H1 (cell line): Measurements from ENCODE around the gene RNF38. TPM values are rescaled to one million over a fixed set of nuclear protein-coding genes. Genes with fewer than 3 reads are reported as not detected.

Experiments used
- CTCF ChIA-PET: fragments of 300-600 bp; sonication (Branson Sonifier 250); formaldehyde crosslinking; loops from one replicate; lab custom pipeline; 2021; ENCODE audit not compliant: partially characterized antibody; lab: Charles Lee
- POLR2A ChIA-PET: fragments of 300-600 bp; sonication (Branson Sonifier 250); formaldehyde crosslinking; loops from one replicate; lab custom pipeline; 2021; ENCODE audit warnings: inconsistent platforms; ENCODE audit not compliant: partially characterized antibody; lab: Charles Lee
- DNase-seq, 2 experiments: peaks; one replicate each; pipeline versions ENCODE4 v3.0.0 to v3.0.0-alpha.2; 2010 to 2022; ENCODE audit warnings: low spot score in 2 of 2, low read depth in 1 of 2, mixed read lengths in 1 of 2
- FAIRE-seq: peaks from 2 replicates; lab custom pipeline; 2011; peaks lifted over from hg19 to GRCh38; lab: Jason Lieb, UNC
- H2AFZ ChIP-seq: 2 replicates; pipeline ENCODE4 v1.8.1; 2012; ENCODE audit warnings: low read length, inconsistent platforms
- H2AK5ac ChIP-seq: 2 replicates; pipeline ENCODE4 v1.6.1; 2013; ENCODE audit warnings: low read depth, low read length
- H2BK120ac ChIP-seq: replicated peaks from 2 replicates; pipeline ENCODE3; 2013; ENCODE audit warnings: low read depth, low read length, inconsistent platforms
- H2BK12ac ChIP-seq: 2 replicates; pipeline ENCODE4 v1.6.1; 2013; ENCODE audit warnings: low read depth, low read length
- H2BK15ac ChIP-seq: 2 replicates; pipeline ENCODE4 v1.6.1; 2013; ENCODE audit warnings: low read length
- H2BK20ac ChIP-seq: 2 replicates; pipeline ENCODE4 v1.6.1; 2013; ENCODE audit warnings: low read length
- H2BK5ac ChIP-seq: 2 replicates; pipeline ENCODE4 v1.6.1; 2013; ENCODE audit warnings: low read depth, low read length
- H3K14ac ChIP-seq: 2 replicates; pipeline ENCODE4 v1.6.1; 2013; ENCODE audit warnings: inconsistent platforms; ENCODE audit not compliant: insufficient read length
- H3K18ac ChIP-seq: 2 replicates; pipeline ENCODE4 v1.6.1; 2013; ENCODE audit warnings: low read length; ENCODE audit errors: extremely low read depth
- H3K23ac ChIP-seq: 2 replicates; pipeline ENCODE4 v1.6.1; 2013; ENCODE audit warnings: inconsistent platforms; ENCODE audit not compliant: insufficient read length
- H3K23me2 ChIP-seq: 2 replicates; pipeline ENCODE4 v1.6.1; 2013; ENCODE audit warnings: low read depth, low read length
- H3K27ac ChIP-seq: 2 replicates; pipeline ENCODE4 v1.6.1; 2011; ENCODE audit warnings: low read depth, low read length, inconsistent platforms
- H3K27me3 ChIP-seq, 4 experiments: replicated peaks in 1 of 4; 1 replicate in 1 of 4; 2 replicates in 3 of 4; pipeline versions ENCODE4 v1.6.1 to v1.8.1; 2011 to 2013; ENCODE audit warnings: low read length in 3 of 4, mild to moderate bottlenecking in 3 of 4, inconsistent platforms in 2 of 4, mixed read lengths in 2 of 4, moderate library complexity in 1 of 4; ENCODE audit not compliant: control insufficient read depth in 3 of 4, insufficient read depth in 3 of 4; ENCODE audit errors: extremely low read depth in 1 of 4
- H3K36me3 ChIP-seq, 4 experiments: 2 replicates each; pipeline versions ENCODE4 v1.6.1 to v1.8.1; 2011 to 2013; ENCODE audit warnings: mild to moderate bottlenecking in 4 of 4, low read length in 3 of 4, moderate library complexity in 2 of 4, control low read depth in 1 of 4, inconsistent platforms in 1 of 4; ENCODE audit not compliant: insufficient read depth in 4 of 4, control insufficient read depth in 2 of 4
- H3K4ac ChIP-seq: replicated peaks from 2 replicates; pipeline ENCODE3; 2013; ENCODE audit warnings: low read length, low read depth, mixed read lengths, inconsistent platforms; ENCODE audit not compliant: insufficient read length
- H3K4me1 ChIP-seq, 4 experiments: replicated peaks in 1 of 4; 1 replicate in 1 of 4; 2 replicates in 3 of 4; pipeline versions ENCODE4 v1.6.1 to v1.8.1; 2011 to 2013; ENCODE audit warnings: low read length in 3 of 4, inconsistent platforms in 2 of 4, mixed read lengths in 1 of 4; ENCODE audit not compliant: insufficient read depth in 4 of 4, control insufficient read depth in 3 of 4
- H3K4me2 ChIP-seq, 2 experiments: 2 replicates each; pipeline versions ENCODE4 v1.6.1 to v1.8.1; 2011 to 2013; ENCODE audit warnings: low read depth in 2 of 2, low read length in 2 of 2, control low read depth in 1 of 2, inconsistent platforms in 1 of 2, mild to moderate bottlenecking in 1 of 2; ENCODE audit not compliant: insufficient read depth in 1 of 2
- H3K4me3 ChIP-seq, 4 experiments: fragments of 200-600, 300-600 bp in 1 of 4; sonication (generic), shearing (Covaris generic), sonication (Bioruptor Twin) in 1 of 4; 2 replicates each; pipeline versions ENCODE4 v1.5.1 to v1.8.1; 2011 to 2016; ENCODE audit warnings: low read length in 4 of 4, low read depth in 3 of 4, control low read depth in 2 of 4, inconsistent platforms in 2 of 4, mild to moderate bottlenecking in 2 of 4, mixed read lengths in 1 of 4, moderate library complexity in 1 of 4; ENCODE audit not compliant: insufficient read depth in 2 of 4; ENCODE audit errors: extremely low read depth in 1 of 4
- H3K56ac ChIP-seq: replicated peaks from 2 replicates; pipeline ENCODE3; 2013; ENCODE audit warnings: low read depth, mild to moderate bottlenecking, mixed read lengths, low read length, inconsistent platforms; ENCODE audit not compliant: insufficient read length
- H3K79me1 ChIP-seq: 2 replicates; pipeline ENCODE4 v1.6.1; 2013; ENCODE audit warnings: low read depth, low read length, control low read depth
- H3K79me2 ChIP-seq, 2 experiments: 2 replicates each; pipeline versions ENCODE4 v1.6.1 to v1.8.1; 2012 to 2013; ENCODE audit warnings: low read length in 2 of 2, mild to moderate bottlenecking in 2 of 2, inconsistent platforms in 1 of 2; ENCODE audit not compliant: insufficient read depth in 2 of 2, control insufficient read depth in 1 of 2
- H3K9ac ChIP-seq, 4 experiments: replicated peaks in 1 of 4; 1 replicate in 1 of 4; 2 replicates in 3 of 4; pipeline versions ENCODE4 v1.6.1 to v1.8.1; 2011 to 2013; ENCODE audit warnings: low read depth in 3 of 4, low read length in 3 of 4, control low read depth in 2 of 4, mild to moderate bottlenecking in 2 of 4, moderate library complexity in 2 of 4, inconsistent platforms in 1 of 4; ENCODE audit errors: extremely low read depth in 1 of 4
- H3K9me3 ChIP-seq, 2 experiments: 2 replicates each; pipeline versions ENCODE4 v1.6.1 to v1.8.1; 2012 to 2013; ENCODE audit warnings: mild to moderate bottlenecking in 2 of 2, moderate library complexity in 2 of 2, control low read depth in 1 of 2, inconsistent platforms in 1 of 2, low read depth in 1 of 2, low read length in 1 of 2, mixed read lengths in 1 of 2; ENCODE audit not compliant: insufficient read depth in 2 of 2
- H4K20me1 ChIP-seq, 2 experiments: replicated peaks in 1 of 2; 2 replicates each; pipeline versions ENCODE3 to v1.8.1; 2011 to 2013; ENCODE audit warnings: inconsistent platforms in 2 of 2, low read length in 2 of 2, mild to moderate bottlenecking in 1 of 2; ENCODE audit not compliant: insufficient read depth in 2 of 2, control insufficient read depth in 1 of 2
- H4K5ac ChIP-seq: 2 replicates; pipeline ENCODE4 v1.6.1; 2013; ENCODE audit warnings: low read length, low read depth, mixed read lengths, inconsistent platforms; ENCODE audit not compliant: insufficient read length
- H4K8ac ChIP-seq: 2 replicates; pipeline ENCODE4 v1.8.0; 2013; ENCODE audit warnings: mild to moderate bottlenecking, moderate library complexity, low read length, inconsistent platforms; ENCODE audit not compliant: insufficient read depth; ENCODE audit errors: extremely low read depth
- H4K91ac ChIP-seq: replicated peaks from 2 replicates; pipeline ENCODE3; 2013; ENCODE audit warnings: low read length, mixed read lengths, inconsistent platforms; ENCODE audit not compliant: insufficient read length
- ATF2 ChIP-seq: IDR thresholded peaks from 2 replicates; pipeline ENCODE4 v1.6.1; 2012; ENCODE audit warnings: low read length, inconsistent platforms
- EGR1 ChIP-seq: IDR thresholded peaks from 2 replicates; pipeline ENCODE4 v1.6.1; 2011; ENCODE audit warnings: low read depth, low read length, borderline replicate concordance
- JUND ChIP-seq: IDR thresholded peaks from 2 replicates; pipeline ENCODE4 v1.6.1; 2011; ENCODE audit warnings: mild to moderate bottlenecking, improper control_type of control experiment, low read length
- WGBS, 2 experiments: shearing (Covaris generic) in 1 of 2; methylation state at CpG; one replicate each; pipeline versions ENCODE4 v1.1.6 to v1.1.7; 2013 to 2015; ENCODE audit warnings: low lambda C conversion rate in 2 of 2, mixed read lengths in 2 of 2, inconsistent platforms in 1 of 2, low coverage in 1 of 2, missing lambda C conversion rate in 1 of 2; ENCODE audit not compliant: insufficient replicate concordance in 2 of 2, insufficient coverage in 1 of 2, insufficient read length in 1 of 2; ENCODE audit errors: extremely low coverage in 1 of 2, missing lambda C conversion rate in 1 of 2; 5-methylcytosine and 5-hydroxymethylcytosine counted together
- polyA plus RNA-seq, 7 experiments: library from polyadenylated mRNA; depleted of rRNA in 3 of 7; stranded (reverse) in 5 of 7; unstranded in 2 of 7; fragments of >200 nt in 5 of 7; fragments of 200-250 nt in 2 of 7; gene quantifications; 1 replicate in 5 of 7; 2 replicates in 1 of 7; 4 replicates in 1 of 7; pipeline versions ENCODE4 v1.2.1 to v1.2.3, GENCODE V29; 2011 to 2013; ENCODE audit warnings: missing spikeins in 2 of 7, mixed read lengths in 2 of 7
- total RNA-seq: library from RNA; stranded (reverse); fragmentation: NEBNext Ultra II Directional; extraction: Animal tissue kit (Norgen Biotek cat#: 25700); gene quantifications from 2 replicates; pipeline ENCODE4 v1.2.1, GENCODE V29; 2021

The RNF38 gene
- total and polyA plus RNA-seq, 2 of the 8 experiments (the other 6 are each of a cell fraction or from before 2014, with no cell fraction given), result 54.9 to 60.9 TPM

- H3K36me3 ChIP-seq, result peaks cover 0 to 20% (median 3%) of the 10 kb centered on the region in 4 experiments; a peak in 4 of 8 replicates
- H3K18ac ChIP-seq, result no peak overlapping the region
- no peak overlapping the region for H4K8ac ChIP-seq
- H2BK15ac ChIP-seq, result no peak overlapping the region
- no peak overlapping the region for H3K4me2 ChIP-seq
- H4K20me1 ChIP-seq, result peaks cover 3 to 5% of the 10 kb centered on the region in 2 experiments
- DNase-seq (no peak), FAIRE-seq (no peak)
- H3K56ac ChIP-seq, result no peak overlapping the region
- peaks cover 8 to 84% of the 10 kb centered on the region in 2 experiments; a peak in 3 of 4 replicates for H3K79me2 ChIP-seq
- POLR2A ChIA-PET, result no interaction called here
- H3K79me1 ChIP-seq, result no peaks in the 10 kb centered on the region; the same call in none of the 2 replicates
- TF ChIP-seq JUND (no peak), ATF2 (no peak), EGR1 (no peak)
- no peak overlapping the region for H2AK5ac ChIP-seq
- H3K23ac ChIP-seq, result no peak overlapping the region
- H2BK12ac ChIP-seq, result no peak overlapping the region
- no peak overlapping the region for H3K4ac ChIP-seq
- H3K9ac ChIP-seq, result no peak overlapping the region
- H3K27ac ChIP-seq, result no peak overlapping the region
- H2AFZ ChIP-seq, result no peak overlapping the region
- no peak overlapping the region for H3K14ac ChIP-seq
- no peak overlapping the region for H2BK5ac ChIP-seq
- no peaks in the 10 kb centered on the region for H3K27me3 ChIP-seq
- no peaks in the 10 kb centered on the region for H3K23me2 ChIP-seq
- WGBS, 2 experiments, result 94% methylated on average over 5 of the region's 5 CpGs; no CpG with 5 or more reads in 1 of the 2 experiments
- CTCF ChIA-PET, result interaction anchor here (4.0 kb wide), 1 partner anchor 19 kb away, joined by 22 read pairs; no protein-coding TSS in a partner anchor
- no peak overlapping the region for H4K91ac ChIP-seq
- no peak overlapping the region for H2BK20ac ChIP-seq
- 0 out of 4 replicates have a peak, but pooled peaks cover 0 to 3% of the 10 kb centered on the region in 2 experiments for H3K9me3 ChIP-seq
- H3K4me1 ChIP-seq, result peaks cover 0 to 3% (median 2%) of the 10 kb centered on the region in 4 experiments; a peak in 2 of 7 replicates
- no peak overlapping the region for H2BK120ac ChIP-seq
- no peak overlapping the region for H4K5ac ChIP-seq
- H3K4me3 ChIP-seq, result no peak overlapping the region
Observed at GRCh38 chr9:36426348-36426747, 26.3 kb upstream of the RNF38 start.
